Measurements from ENCODE around the gene SLC47A2.

GRCh38 chr17:19705201-19705600, 11.2 kb downstream of the SLC47A2 start:
- no peak for TF ChIP-seq CTCF (optimal IDR thresholded peaks at IDR 0.05 in 1 of 3, IDR thresholded peaks at IDR 0.05 in 1 of 3, conservative IDR thresholded peaks at IDR 0.05 in 1 of 3; ENCODE audit: extremely low read depth in 1 of 3, insufficient read depth in 2 of 3, low read length in 3 of 3)
- TF ChIP-seq EZH2 (IDR thresholded peaks at IDR 0.05; ENCODE audit: low read length), result no peak
